Loucy (cell line): ENCODE results near the gene RORC.

ENCODE experiments used
- H2AFZ ChIP-seq: fragments of 200-600 bp; sonication (generic); 2 replicates; pipeline ENCODE4 v1.6.0; 2016; ENCODE audit warnings: antibody characterized with exemption, mild to moderate bottlenecking, low read length, moderate library complexity
- H3F3A ChIP-seq: fragments of 200-600 bp; 2 replicates; pipeline ENCODE4 v1.6.0; 2016; ENCODE audit warnings: antibody characterized with exemption, low read depth, mild to moderate bottlenecking
- H3K27me3 ChIP-seq: fragments of 200-600 bp; sonication (generic); 2 replicates; pipeline ENCODE4 v1.6.1; 2014; ENCODE audit warnings: low read length, mild to moderate bottlenecking; ENCODE audit not compliant: insufficient read depth, poor library complexity, severe bottlenecking
- H3K36me3 ChIP-seq: fragments of 200-600 bp; sonication (generic); 2 replicates; pipeline ENCODE4 v1.6.1; 2016; ENCODE audit warnings: low read length; ENCODE audit not compliant: insufficient read depth
- H3K4me1 ChIP-seq: fragments of 200-600 bp; sonication (generic); 2 replicates; pipeline ENCODE4 v1.5.1; 2014; ENCODE audit warnings: low read length, mild to moderate bottlenecking; ENCODE audit not compliant: insufficient read depth, poor library complexity, severe bottlenecking
- H3K4me2 ChIP-seq: fragments of 200-600 bp; sonication (generic); 2 replicates; pipeline ENCODE4 v1.6.0; 2014; ENCODE audit warnings: antibody characterized with exemption, low read length, low read depth, mild to moderate bottlenecking; ENCODE audit not compliant: poor library complexity, severe bottlenecking
- H3K4me3 ChIP-seq: fragments of 200-600 bp; sonication (generic); 2 replicates; pipeline ENCODE4 v1.5.1; 2014; ENCODE audit warnings: low read length, mild to moderate bottlenecking, mixed read lengths; ENCODE audit not compliant: poor library complexity, severe bottlenecking
- H3K79me2 ChIP-seq: fragments of 200-600 bp; sonication (generic); 2 replicates; pipeline ENCODE4 v1.6.1; 2014; ENCODE audit warnings: low read length; ENCODE audit not compliant: insufficient read depth
- H3K9ac ChIP-seq: fragments of 200-600 bp; sonication (generic); 2 replicates; pipeline ENCODE4 v1.6.0; 2014; ENCODE audit warnings: mild to moderate bottlenecking, low read depth, low read length, moderate library complexity; ENCODE audit not compliant: poor library complexity, severe bottlenecking
- H3K9me2 ChIP-seq: fragments of 200-600 bp; sonication (generic); replicated peaks from 2 replicates; pipeline ENCODE4 v1.6.1; 2016; ENCODE audit warnings: low read depth, low read length, mixed read lengths
- H3K9me3 ChIP-seq: fragments of 200-600 bp; sonication (generic); 2 replicates; pipeline ENCODE4 v1.6.1; 2014; ENCODE audit warnings: mild to moderate bottlenecking, antibody characterized with exemption, low read length, low read depth; ENCODE audit not compliant: insufficient read depth
- H4K20me1 ChIP-seq: fragments of 200-600 bp; sonication (generic); 2 replicates; pipeline ENCODE4 v1.6.0; 2014; ENCODE audit warnings: antibody characterized with exemption, low read length, mild to moderate bottlenecking; ENCODE audit not compliant: insufficient read depth, poor library complexity, severe bottlenecking
- CTCF ChIP-seq: fragments of 200-600 bp; sonication (generic); conservative IDR thresholded peaks from 2 replicates; pipeline ENCODE4 v1.5.1; 2014; ENCODE audit warnings: mild to moderate bottlenecking, antibody characterized with exemption, low read length
- EZH2phosphoT487 ChIP-seq: fragments of 200-600 bp; IDR thresholded peaks from 2 replicates; pipeline ENCODE4 v1.6.1; 2018; ENCODE audit warnings: antibody characterized with exemption, mild to moderate bottlenecking, moderate library complexity, borderline replicate concordance

The RORC gene

GRCh38 chr1:151849871-151850270, 18.3 kb upstream of the RORC start:
- H3K9ac ChIP-seq: no peak overlapping the region
- TF ChIP-seq CTCF (no peak), EZH2phosphoT487 (no peak)
- H3F3A ChIP-seq: no peaks in the 10 kb centered on the region
- H3K9me2 ChIP-seq: no peaks in the 10 kb centered on the region
- H3K79me2 ChIP-seq: no peaks in the 10 kb centered on the region
- no peak overlapping the region for H2AFZ ChIP-seq
- H3K9me3 ChIP-seq: no peaks in the 10 kb centered on the region
- H3K4me1 ChIP-seq: no peaks in the 10 kb centered on the region
- no peak overlapping the region for H3K4me2 ChIP-seq
- H3K36me3 ChIP-seq: no peaks in the 10 kb centered on the region
- H4K20me1 ChIP-seq: no peaks in the 10 kb centered on the region
- no peak overlapping the region for H3K4me3 ChIP-seq
- H3K27me3 ChIP-seq: no peaks in the 10 kb centered on the region

GRCh38 chr1:151849126-151849525, 17.5 kb upstream of the RORC start:
- Histone ChIP-seq H3K4me2 (no peak overlapping the region), H3K27me3 (no peaks in the 10 kb centered on the region)

GRCh38 chr1:151847867-151848596, 16.4 kb upstream of the RORC start:
- Histone ChIP-seq H4K20me1 (no peaks in the 10 kb centered on the region), H3K4me3 (no peak overlapping the region), H3K9ac (no peak overlapping the region), H3K4me2 (no peak overlapping the region), H3K79me2 (no peaks in the 10 kb centered on the region), H3K9me2 (no peaks in the 10 kb centered on the region), H3K4me1 (no peaks in the 10 kb centered on the region), H3F3A (no peaks in the 10 kb centered on the region), H3K9me3 (no peaks in the 10 kb centered on the region), H2AFZ (no peak overlapping the region), H3K27me3 (no peaks in the 10 kb centered on the region), H3K36me3 (no peaks in the 10 kb centered on the region)
- TF ChIP-seq CTCF (no peak), EZH2phosphoT487 (no peak)

More at GRCh38 chr1:151849126-151849525, 17.5 kb upstream of the RORC start:
- Histone ChIP-seq H3K9ac (no peak overlapping the region), H3K4me3 (no peak overlapping the region), H4K20me1 (no peaks in the 10 kb centered on the region), H3K4me1 (no peaks in the 10 kb centered on the region), H3F3A (no peaks in the 10 kb centered on the region), H3K36me3 (no peaks in the 10 kb centered on the region), H3K9me2 (no peaks in the 10 kb centered on the region), H3K79me2 (no peaks in the 10 kb centered on the region), H3K9me3 (no peaks in the 10 kb centered on the region), H2AFZ (no peak overlapping the region)
- TF ChIP-seq CTCF (no peak), EZH2phosphoT487 (no peak)
